PC-3 (cell line): ENCODE measurements around the gene CEACAM4.
"Not testable (repeated sequence)": the region's sequence is repeated elsewhere in the genome, so short reads cannot be mapped to it uniquely, and the experiment has no call there.

Experiments used
- EZH2phosphoT487 ChIP-seq: fragments of 300-600 bp; sonication (generic); IDR thresholded peaks from 2 replicates; pipeline ENCODE4 v1.6.1; 2018; ENCODE audit warnings: mild to moderate bottlenecking, antibody characterized with exemption, low read length, borderline replicate concordance
- TF ChIP-seq, protein P1 (sequence below): fragments of 300-600 bp; sonication (generic); conservative IDR thresholded peaks from 2 replicates; pipeline ENCODE4 v1.5.1; 2017; ENCODE audit warnings: antibody characterized with exemption, low read depth, mild to moderate bottlenecking, low read length

DNA sequence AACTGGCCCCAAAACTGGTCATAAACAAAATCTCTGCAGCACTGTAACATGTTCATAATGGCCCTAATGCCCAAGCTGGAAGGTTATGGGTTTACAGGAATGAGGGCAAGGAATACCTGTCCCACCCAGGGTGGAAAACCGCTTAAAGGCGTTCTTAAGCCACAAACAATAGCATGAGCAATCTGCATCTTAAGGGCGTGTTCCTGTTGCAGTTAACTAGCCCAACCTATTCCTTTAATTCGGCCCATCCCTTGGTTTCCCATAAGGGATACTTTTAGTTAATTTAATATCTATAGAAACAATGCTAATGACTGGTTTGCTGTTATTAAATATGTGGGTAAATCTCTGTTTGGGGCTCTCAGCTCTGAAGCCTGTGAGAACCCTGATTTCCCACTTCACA, 45.8 kb downstream of the CEACAM4 start:
- TF ChIP-seq EZH2phosphoT487: not testable (repeated sequence)
- TF ChIP-seq, protein P1, sequence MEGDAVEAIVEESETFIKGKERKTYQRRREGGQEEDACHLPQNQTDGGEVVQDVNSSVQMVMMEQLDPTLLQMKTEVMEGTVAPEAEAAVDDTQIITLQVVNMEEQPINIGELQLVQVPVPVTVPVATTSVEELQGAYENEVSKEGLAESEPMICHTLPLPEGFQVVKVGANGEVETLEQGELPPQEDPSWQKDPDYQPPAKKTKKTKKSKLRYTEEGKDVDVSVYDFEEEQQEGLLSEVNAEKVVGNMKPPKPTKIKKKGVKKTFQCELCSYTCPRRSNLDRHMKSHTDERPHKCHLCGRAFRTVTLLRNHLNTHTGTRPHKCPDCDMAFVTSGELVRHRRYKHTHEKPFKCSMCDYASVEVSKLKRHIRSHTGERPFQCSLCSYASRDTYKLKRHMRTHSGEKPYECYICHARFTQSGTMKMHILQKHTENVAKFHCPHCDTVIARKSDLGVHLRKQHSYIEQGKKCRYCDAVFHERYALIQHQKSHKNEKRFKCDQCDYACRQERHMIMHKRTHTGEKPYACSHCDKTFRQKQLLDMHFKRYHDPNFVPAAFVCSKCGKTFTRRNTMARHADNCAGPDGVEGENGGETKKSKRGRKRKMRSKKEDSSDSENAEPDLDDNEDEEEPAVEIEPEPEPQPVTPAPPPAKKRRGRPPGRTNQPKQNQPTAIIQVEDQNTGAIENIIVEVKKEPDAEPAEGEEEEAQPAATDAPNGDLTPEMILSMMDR: not testable (repeated sequence)
